HepG2 (cell line): ENCODE data around the gene BAHCC1. TPM values are rescaled to one million over a fixed set of nuclear protein-coding genes. Genes with fewer than 3 reads are reported as not detected.

Experiments
- ATAC-seq: fragments of 200-7000 bp; cut with Tn5 transposase; 3 replicates; pipeline ENCODE4 v1.9.1; 2020; ENCODE audit warnings: mild to moderate bottlenecking, moderate library complexity
- BruUV-seq: library from RNA; stranded (reverse); fragments of 400-500 nt; replicated peaks from 2 replicates; lab custom pipeline; 2021; lab: Mats Ljungman, UMichigan
- CTCF ChIA-PET: fragments of 300-600 bp; formaldehyde crosslinking; extraction: SDS; loops from one replicate; lab custom pipeline; 2021; ENCODE audit warnings: low total read pairs, inconsistent platforms, low intra/inter-chr PET ratio; lab: Yijun Ruan, JAX
- POLR2A ChIA-PET: fragments of 350-600 bp; sonication (Branson Sonifier 250); formaldehyde crosslinking; loops from one replicate; lab custom pipeline; 2020; ENCODE audit warnings: antibody characterized with exemption, inconsistent platforms; lab: Yijun Ruan, JAX
- DNase-seq: peaks from one replicate; pipeline ENCODE4 v3.0.0-alpha.2; 2015; ENCODE audit warnings: low spot score
- FAIRE-seq: peaks from 3 replicates; lab custom pipeline; 2011; peaks lifted over from hg19 to GRCh38; lab: Jason Lieb, UNC
- H2AFZ ChIP-seq: one replicate; pipeline ENCODE4 v1.6.1; 2011; ENCODE audit warnings: low read length, inconsistent platforms
- H3K27ac ChIP-seq: fragments of 300-600 bp; 3 replicates; pipeline ENCODE4 v1.8.0; 2011; ENCODE audit warnings: mixed run types, mild to moderate bottlenecking, mixed read lengths, low read length, inconsistent platforms; ENCODE audit not compliant: insufficient read depth; ENCODE audit errors: extremely low read length
- H3K27me3 ChIP-seq, 2 experiments: fragments of 200-600 bp in 1 of 2; 2 replicates in 1 of 2; 3 replicates in 1 of 2; pipeline versions ENCODE4 v1.6.0 to v1.8.0; 2011; ENCODE audit warnings: low read length in 2 of 2, mild to moderate bottlenecking in 2 of 2, moderate library complexity in 2 of 2, inconsistent platforms in 1 of 2; ENCODE audit not compliant: insufficient read depth in 2 of 2, control insufficient read depth in 1 of 2
- H3K36me3 ChIP-seq, 2 experiments: fragments of 200-600 bp in 1 of 2; replicated peaks in 1 of 2; 2 replicates in 1 of 2; 3 replicates in 1 of 2; pipeline versions ENCODE4 v1.5.1 to v1.8.0; 2011; ENCODE audit warnings: low read length in 2 of 2, inconsistent platforms in 1 of 2; ENCODE audit not compliant: insufficient read depth in 2 of 2, control insufficient read depth in 1 of 2
- H3K4me1 ChIP-seq: 2 replicates; pipeline ENCODE4 v1.5.1; 2012; ENCODE audit warnings: low read length, inconsistent platforms; ENCODE audit not compliant: insufficient read depth
- H3K4me2 ChIP-seq: 2 replicates; pipeline ENCODE4 v1.6.0; 2011; ENCODE audit warnings: low read depth, low read length, inconsistent platforms
- H3K4me3 ChIP-seq, 3 experiments: fragments of 200-600 bp in 1 of 3; sonication (generic), shearing (Covaris generic) in 1 of 3; replicated peaks in 1 of 3; 2 replicates each; pipeline ENCODE4 v1.5.1; 2011 to 2016; ENCODE audit warnings: low read length in 3 of 3, inconsistent platforms in 2 of 3, low read depth in 2 of 3, mild to moderate bottlenecking in 2 of 3, control low read depth in 1 of 3, mixed read lengths in 1 of 3; ENCODE audit not compliant: insufficient read depth in 1 of 3
- H3K79me2 ChIP-seq: one replicate; pipeline ENCODE4 v1.6.1; 2011; ENCODE audit warnings: low read length, inconsistent platforms; ENCODE audit not compliant: insufficient read depth
- H3K9ac ChIP-seq: 2 replicates; pipeline ENCODE4 v1.6.0; 2011; ENCODE audit warnings: mild to moderate bottlenecking, low read depth, low read length, inconsistent platforms; ENCODE audit not compliant: insufficient read depth
- H3K9me3 ChIP-seq: 2 replicates; pipeline ENCODE4 v1.5.1; 2012; ENCODE audit warnings: mild to moderate bottlenecking, low read length
- H4K20me1 ChIP-seq: 2 replicates; pipeline ENCODE4 v1.6.0; 2011; ENCODE audit warnings: inconsistent platforms, mild to moderate bottlenecking, low read length, moderate library complexity; ENCODE audit not compliant: insufficient read depth
- FOXA3 ChIP-seq: IDR thresholded peaks from 2 replicates; pipeline ENCODE4 v1.6.1; 2016; ENCODE audit warnings: missing genetic modification reagents, missing compliant biosample characterization
- KDM5A ChIP-seq: fragments of 200-600 bp; sonication (generic); IDR thresholded peaks from 2 replicates; pipeline ENCODE4 v1.7.0; 2018; ENCODE audit warnings: antibody characterized with exemption, mild to moderate bottlenecking, low read length, borderline replicate concordance
- KLF11 ChIP-seq: IDR thresholded peaks from 2 replicates; pipeline ENCODE4 v1.6.1; 2016; ENCODE audit warnings: missing compliant biosample characterization
- POLR2AphosphoS5 ChIP-seq: IDR thresholded peaks from 2 replicates; pipeline ENCODE4 v1.6.1; 2012; ENCODE audit warnings: low read depth, low read length
- ZBTB42 ChIP-seq: sonication (generic); formaldehyde crosslinking; IDR thresholded peaks from 2 replicates; pipeline ENCODE4 v1.5.0; 2020; ENCODE audit warnings: mild to moderate bottlenecking, missing genetic modification reagents
- WGBS: methylation state at CpG from one replicate; pipeline ENCODE4 v1.1.6; 2017; ENCODE audit warnings: low lambda C conversion rate; 5-methylcytosine and 5-hydroxymethylcytosine counted together
- in situ Hi-C: cut with HindIII; loops from 2 replicates; pipeline ENCODE4 v1.10.0; 2017; ENCODE audit warnings: low pct_unique_long_range_greater_than_20kb; ENCODE audit not compliant: extremely low pct_ligation_motif_present
- intact Hi-C: fragments of 100-400 bp; cut with micrococcal nuclease; formaldehyde crosslinking; loops from one replicate; pipeline ENCODE4 v1.10.0; 2022; ENCODE audit not compliant: unreplicated experiment
- polyA plus RNA-seq, 8 experiments: library from polyadenylated mRNA; depleted of rRNA in 3 of 8; stranded (reverse) in 7 of 8; unstranded in 1 of 8; fragments of >200 nt; fragmentation: Illumina TruSeq in 4 of 8; extraction: Trizol in 4 of 8; gene quantifications; 2 replicates each; pipeline versions ENCODE4 v1.2.1 to v1.2.3, GENCODE V29; 2011 to 2016; ENCODE audit warnings: low read depth in 4 of 8, missing spikeins in 1 of 8, mixed read lengths in 1 of 8; ENCODE audit not compliant: insufficient read depth in 1 of 8
- total RNA-seq, 5 experiments: library from RNA; depleted of rRNA; stranded (reverse); fragments of >200 nt; fragmentation: Illumina TruSeq; extraction: Trizol; gene quantifications; 2 replicates each; pipeline ENCODE4 v1.2.3, GENCODE V29; 2016; ENCODE audit warnings: low read depth in 1 of 5
- TF ChIP-seq, protein P1 (sequence below): fragments of 450-650 bp; IDR thresholded peaks from 2 replicates; pipeline ENCODE4 v1.6.1; 2017
- TF ChIP-seq, protein P2 (sequence below): sonication (generic); formaldehyde crosslinking; IDR thresholded peaks from 2 replicates; pipeline ENCODE4 v1.5.1; 2020; ENCODE audit warnings: missing genetic modification reagents, mild to moderate bottlenecking, borderline replicate concordance
- TF ChIP-seq, protein P3 (sequence below): sonication (generic); formaldehyde crosslinking; IDR thresholded peaks from 2 replicates; pipeline ENCODE4 v1.4.0; 2020; ENCODE audit warnings: missing genetic modification reagents, borderline replicate concordance
- TF ChIP-seq, protein P4 (sequence below): sonication (generic); formaldehyde crosslinking; IDR thresholded peaks from 2 replicates; pipeline ENCODE4 v1.4.0; 2020; ENCODE audit warnings: missing genetic modification reagents, borderline replicate concordance

BAHCC1 gene
- total and polyA plus RNA-seq, 2 of the 13 experiments (the other 11 are each of a cell fraction or from before 2014, with no cell fraction given), result 1.4 to 1.7 TPM

DNA sequence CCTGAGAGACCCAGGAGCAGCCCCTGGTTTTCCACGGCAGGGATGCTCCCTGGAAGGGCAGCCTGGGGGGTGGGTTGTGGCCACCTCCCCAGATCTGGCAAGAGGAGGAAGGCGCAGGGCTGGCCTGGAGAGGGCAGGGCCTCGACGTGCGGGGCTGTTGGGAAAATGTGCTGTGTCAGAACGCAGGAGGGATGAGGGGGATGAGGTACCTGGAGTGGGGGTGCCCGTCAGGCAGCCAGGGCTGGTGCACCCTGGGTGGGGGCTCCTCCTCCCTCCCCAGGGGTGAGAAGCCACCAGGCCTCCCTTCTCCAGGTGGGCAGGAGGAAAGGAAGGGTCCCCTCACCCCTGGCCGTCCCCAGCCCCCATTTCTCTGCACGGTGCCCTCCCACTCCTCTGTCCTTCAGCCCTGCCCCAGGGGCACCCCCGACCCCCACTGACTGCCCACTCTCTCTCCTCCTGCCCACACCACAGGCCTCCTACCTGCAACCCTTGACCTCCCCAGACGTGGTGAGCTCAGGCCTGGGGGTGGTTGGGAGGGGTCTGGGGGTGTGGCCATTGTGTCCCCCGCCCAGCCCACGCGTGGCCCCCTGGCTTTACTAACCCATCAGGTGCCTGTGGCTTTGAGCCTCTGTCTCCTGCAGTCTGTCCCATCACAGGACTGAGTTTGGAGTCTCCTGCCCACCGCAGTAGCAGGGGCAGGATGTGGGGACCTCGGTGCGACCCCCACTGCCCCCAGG is 39.6 kb downstream of the BAHCC1 start:
- Histone ChIP-seq H3K79me2 (no peaks in the 10 kb centered on the region), H3K4me3 (no peak overlapping the region), H3K27ac (no peak overlapping the region), H3K9ac (no peak overlapping the region), H2AFZ (no peak overlapping the region), H3K4me2 (no peak overlapping the region), H3K36me3 (no peaks in the 10 kb centered on the region), H3K4me1 (no peaks in the 10 kb centered on the region), H3K27me3 (no peaks in the 10 kb centered on the region), H3K9me3 (no peaks in the 10 kb centered on the region), H4K20me1 (no peaks in the 10 kb centered on the region)
- ATAC-seq (no peak), DNase-seq (no peak), FAIRE-seq (no peak)
- intact Hi-C loops (no loop called here), in situ Hi-C loops (no loop called here)
- POLR2A ChIA-PET, result no interaction called here
- no TSS peak for BruUV-seq
- TF ChIP-seq, protein P1, sequence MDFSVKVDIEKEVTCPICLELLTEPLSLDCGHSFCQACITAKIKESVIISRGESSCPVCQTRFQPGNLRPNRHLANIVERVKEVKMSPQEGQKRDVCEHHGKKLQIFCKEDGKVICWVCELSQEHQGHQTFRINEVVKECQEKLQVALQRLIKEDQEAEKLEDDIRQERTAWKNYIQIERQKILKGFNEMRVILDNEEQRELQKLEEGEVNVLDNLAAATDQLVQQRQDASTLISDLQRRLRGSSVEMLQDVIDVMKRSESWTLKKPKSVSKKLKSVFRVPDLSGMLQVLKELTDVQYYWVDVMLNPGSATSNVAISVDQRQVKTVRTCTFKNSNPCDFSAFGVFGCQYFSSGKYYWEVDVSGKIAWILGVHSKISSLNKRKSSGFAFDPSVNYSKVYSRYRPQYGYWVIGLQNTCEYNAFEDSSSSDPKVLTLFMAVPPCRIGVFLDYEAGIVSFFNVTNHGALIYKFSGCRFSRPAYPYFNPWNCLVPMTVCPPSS, result no peak
- TF ChIP-seq, protein P2, sequence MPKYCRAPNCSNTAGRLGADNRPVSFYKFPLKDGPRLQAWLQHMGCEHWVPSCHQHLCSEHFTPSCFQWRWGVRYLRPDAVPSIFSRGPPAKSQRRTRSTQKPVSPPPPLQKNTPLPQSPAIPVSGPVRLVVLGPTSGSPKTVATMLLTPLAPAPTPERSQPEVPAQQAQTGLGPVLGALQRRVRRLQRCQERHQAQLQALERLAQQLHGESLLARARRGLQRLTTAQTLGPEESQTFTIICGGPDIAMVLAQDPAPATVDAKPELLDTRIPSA (CRISPR knock-in tag), result no peak
- no peak for TF ChIP-seq KLF11 (CRISPR knock-in tag)
- TF ChIP-seq KDM5A, result no peak
- CTCF ChIA-PET, result no interaction called here
- 59% methylated on average over 16 of the region's 17 CpGs for whole genome bisulfite sequencing

DNA sequence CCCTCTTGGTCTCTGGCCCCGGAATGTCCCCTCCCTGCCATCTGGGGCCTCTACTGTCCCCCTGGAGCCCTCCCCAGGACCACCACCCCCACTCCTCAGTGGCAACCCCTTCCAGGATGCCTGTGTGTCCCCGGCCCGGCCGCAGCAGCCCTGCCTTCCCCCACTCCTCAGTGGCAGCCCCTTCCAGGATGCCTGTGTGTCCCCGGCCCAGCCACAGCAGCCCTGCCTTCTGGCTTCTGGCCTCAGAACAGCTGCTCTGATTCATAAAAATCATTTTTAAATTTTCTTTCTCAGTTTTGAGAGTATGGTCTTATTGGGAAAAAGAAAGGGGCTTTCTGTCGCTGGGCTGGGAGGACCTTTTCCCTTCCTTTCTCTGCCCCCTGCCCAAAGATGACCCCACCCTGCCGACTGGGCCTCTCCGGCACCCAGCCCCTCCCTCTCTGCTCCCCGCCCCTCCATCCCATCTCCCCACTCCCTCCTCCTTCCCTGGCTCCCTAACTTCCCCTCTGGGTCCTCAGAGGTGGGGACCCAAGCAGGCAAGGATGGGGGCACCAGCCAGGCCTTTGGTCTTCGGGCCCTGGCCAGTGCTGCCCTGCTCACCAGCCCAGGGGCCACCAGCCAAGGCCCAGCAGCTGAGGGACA is 40.5 kb downstream of the BAHCC1 start:
- POLR2A ChIA-PET, result no interaction called here
- H3K9me3 ChIP-seq, result no peaks in the 10 kb centered on the region
- no peak overlapping the region for H3K9ac ChIP-seq
- H2AFZ ChIP-seq, result no peak overlapping the region
- in situ Hi-C loops, result no loop called here
- DNase-seq (no peak), ATAC-seq (no peak), FAIRE-seq (no peak)
- H3K27ac ChIP-seq, result no peak overlapping the region
- H3K79me2 ChIP-seq, result no peaks in the 10 kb centered on the region
- BruUV-seq, result no TSS peak
- no peak overlapping the region for H3K4me3 ChIP-seq
- H3K4me2 ChIP-seq, result no peak overlapping the region
- intact Hi-C loops, result no loop called here
- no peaks in the 10 kb centered on the region for H3K36me3 ChIP-seq
- 77% methylated on average over 7 of the region's 10 CpGs for WGBS
- no peaks in the 10 kb centered on the region for H3K4me1 ChIP-seq
- no peaks in the 10 kb centered on the region for H4K20me1 ChIP-seq
- CTCF ChIA-PET, result no interaction called here
- H3K27me3 ChIP-seq, result no peaks in the 10 kb centered on the region
- TF ChIP-seq, protein P3, sequence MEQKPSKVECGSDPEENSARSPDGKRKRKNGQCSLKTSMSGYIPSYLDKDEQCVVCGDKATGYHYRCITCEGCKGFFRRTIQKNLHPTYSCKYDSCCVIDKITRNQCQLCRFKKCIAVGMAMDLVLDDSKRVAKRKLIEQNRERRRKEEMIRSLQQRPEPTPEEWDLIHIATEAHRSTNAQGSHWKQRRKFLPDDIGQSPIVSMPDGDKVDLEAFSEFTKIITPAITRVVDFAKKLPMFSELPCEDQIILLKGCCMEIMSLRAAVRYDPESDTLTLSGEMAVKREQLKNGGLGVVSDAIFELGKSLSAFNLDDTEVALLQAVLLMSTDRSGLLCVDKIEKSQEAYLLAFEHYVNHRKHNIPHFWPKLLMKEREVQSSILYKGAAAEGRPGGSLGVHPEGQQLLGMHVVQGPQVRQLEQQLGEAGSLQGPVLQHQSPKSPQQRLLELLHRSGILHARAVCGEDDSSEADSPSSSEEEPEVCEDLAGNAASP (CRISPR knock-in tag), result no peak
- TF ChIP-seq POLR2AphosphoS5 (no peak), ZBTB42 (CRISPR knock-in tag) (no peak), FOXA3 (CRISPR knock-in tag) (no peak)
- TF ChIP-seq, protein P4, sequence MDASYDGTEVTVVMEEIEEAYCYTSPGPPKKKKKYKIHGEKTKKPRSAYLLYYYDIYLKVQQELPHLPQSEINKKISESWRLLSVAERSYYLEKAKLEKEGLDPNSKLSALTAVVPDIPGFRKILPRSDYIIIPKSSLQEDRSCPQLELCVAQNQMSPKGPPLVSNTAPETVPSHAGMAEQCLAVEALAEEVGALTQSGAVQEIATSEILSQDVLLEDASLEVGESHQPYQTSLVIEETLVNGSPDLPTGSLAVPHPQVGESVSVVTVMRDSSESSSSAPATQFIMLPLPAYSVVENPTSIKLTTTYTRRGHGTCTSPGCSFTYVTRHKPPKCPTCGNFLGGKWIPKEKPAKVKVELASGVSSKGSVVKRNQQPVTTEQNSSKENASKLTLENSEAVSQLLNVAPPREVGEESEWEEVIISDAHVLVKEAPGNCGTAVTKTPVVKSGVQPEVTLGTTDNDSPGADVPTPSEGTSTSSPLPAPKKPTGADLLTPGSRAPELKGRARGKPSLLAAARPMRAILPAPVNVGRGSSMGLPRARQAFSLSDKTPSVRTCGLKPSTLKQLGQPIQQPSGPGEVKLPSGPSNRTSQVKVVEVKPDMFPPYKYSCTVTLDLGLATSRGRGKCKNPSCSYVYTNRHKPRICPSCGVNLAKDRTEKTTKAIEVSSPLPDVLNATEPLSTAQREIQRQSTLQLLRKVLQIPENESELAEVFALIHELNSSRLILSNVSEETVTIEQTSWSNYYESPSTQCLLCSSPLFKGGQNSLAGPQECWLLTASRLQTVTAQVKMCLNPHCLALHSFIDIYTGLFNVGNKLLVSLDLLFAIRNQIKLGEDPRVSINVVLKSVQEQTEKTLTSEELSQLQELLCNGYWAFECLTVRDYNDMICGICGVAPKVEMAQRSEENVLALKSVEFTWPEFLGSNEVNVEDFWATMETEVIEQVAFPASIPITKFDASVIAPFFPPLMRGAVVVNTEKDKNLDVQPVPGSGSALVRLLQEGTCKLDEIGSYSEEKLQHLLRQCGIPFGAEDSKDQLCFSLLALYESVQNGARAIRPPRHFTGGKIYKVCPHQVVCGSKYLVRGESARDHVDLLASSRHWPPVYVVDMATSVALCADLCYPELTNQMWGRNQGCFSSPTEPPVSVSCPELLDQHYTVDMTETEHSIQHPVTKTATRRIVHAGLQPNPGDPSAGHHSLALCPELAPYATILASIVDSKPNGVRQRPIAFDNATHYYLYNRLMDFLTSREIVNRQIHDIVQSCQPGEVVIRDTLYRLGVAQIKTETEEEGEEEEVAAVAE, result no peak
